Measurements from ENCODE around the gene GARNL3.

DNA sequence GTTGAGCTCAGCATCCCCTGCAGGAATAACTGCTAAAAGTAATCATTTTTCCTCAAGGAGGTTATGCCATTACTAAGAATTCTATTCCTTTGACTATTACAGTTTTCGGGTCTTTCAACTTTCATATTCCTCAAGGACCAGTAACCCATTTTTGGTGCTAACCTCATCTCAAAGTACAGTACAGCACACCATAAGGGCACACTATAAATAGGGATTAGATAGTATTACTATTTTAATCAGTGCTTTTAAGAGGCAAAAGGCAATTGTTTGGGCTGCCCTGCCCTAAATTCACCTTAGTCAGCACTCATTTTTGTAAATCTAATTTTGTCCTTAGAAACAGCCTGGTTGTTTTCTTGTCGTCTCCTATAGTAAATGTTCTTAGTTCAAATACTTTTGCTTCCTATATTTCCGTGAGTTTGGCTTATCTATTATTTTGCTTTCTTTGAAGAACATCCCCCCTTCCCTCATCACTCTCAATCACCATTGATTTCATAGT lies 13.6 kb upstream of the GARNL3 start:
- TF ChIP-seq, protein P1, sequence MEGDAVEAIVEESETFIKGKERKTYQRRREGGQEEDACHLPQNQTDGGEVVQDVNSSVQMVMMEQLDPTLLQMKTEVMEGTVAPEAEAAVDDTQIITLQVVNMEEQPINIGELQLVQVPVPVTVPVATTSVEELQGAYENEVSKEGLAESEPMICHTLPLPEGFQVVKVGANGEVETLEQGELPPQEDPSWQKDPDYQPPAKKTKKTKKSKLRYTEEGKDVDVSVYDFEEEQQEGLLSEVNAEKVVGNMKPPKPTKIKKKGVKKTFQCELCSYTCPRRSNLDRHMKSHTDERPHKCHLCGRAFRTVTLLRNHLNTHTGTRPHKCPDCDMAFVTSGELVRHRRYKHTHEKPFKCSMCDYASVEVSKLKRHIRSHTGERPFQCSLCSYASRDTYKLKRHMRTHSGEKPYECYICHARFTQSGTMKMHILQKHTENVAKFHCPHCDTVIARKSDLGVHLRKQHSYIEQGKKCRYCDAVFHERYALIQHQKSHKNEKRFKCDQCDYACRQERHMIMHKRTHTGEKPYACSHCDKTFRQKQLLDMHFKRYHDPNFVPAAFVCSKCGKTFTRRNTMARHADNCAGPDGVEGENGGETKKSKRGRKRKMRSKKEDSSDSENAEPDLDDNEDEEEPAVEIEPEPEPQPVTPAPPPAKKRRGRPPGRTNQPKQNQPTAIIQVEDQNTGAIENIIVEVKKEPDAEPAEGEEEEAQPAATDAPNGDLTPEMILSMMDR (conservative IDR thresholded peaks at IDR 0.05; ENCODE audit: low read length), result no peak
- TF ChIP-seq EZH2phosphoT487 (IDR thresholded peaks at IDR 0.05; ENCODE audit: borderline replicate concordance, low read depth, low read length), result no peak

Data from OCI-LY7 (cell line).